NT2/D1 (cell line): ENCODE measurements around the gene C11orf16.

Experiments used
- SUZ12 ChIP-seq: IDR thresholded peaks from 2 replicates; pipeline ENCODE4 v1.6.1; 2011; ENCODE audit not compliant: insufficient read length, insufficient read depth; ENCODE audit errors: extremely low read depth
- YY1 ChIP-seq: IDR thresholded peaks from 2 replicates; pipeline ENCODE4 v1.6.1; 2011; ENCODE audit not compliant: insufficient read length, insufficient read depth
- ZNF274 ChIP-seq: IDR thresholded peaks from 2 replicates; pipeline ENCODE4 v1.6.1; 2011; ENCODE audit warnings: mild to moderate bottlenecking, low read depth, low read length

- TF ChIP-seq YY1 (no peak), SUZ12 (no peak), ZNF274 (no peak)
Observed at GRCh38 chr11:8870411-8871170, 62.2 kb downstream of the C11orf16 start.
